IMR-90 (cell line): ENCODE measurements around the gene OR1K1. TPM values are rescaled to one million over a fixed set of nuclear protein-coding genes. Genes with fewer than 3 reads are reported as not detected.

Experiments used
- ATAC-seq: fragments of 200-7000 bp; cut with Tn5 transposase; 2 replicates; pipeline ENCODE4 v1.9.1; 2020; ENCODE audit warnings: low read depth, mild to moderate bottlenecking, moderate library complexity
- BruUV-seq: library from RNA; stranded (reverse); fragments of 400-500 nt; replicated peaks from 2 replicates; lab custom pipeline; 2021; lab: Mats Ljungman, UMichigan
- CTCF ChIA-PET: fragments of 300-600 bp; formaldehyde crosslinking; extraction: SDS; loops from one replicate; lab custom pipeline; 2021; ENCODE audit warnings: antibody characterized with exemption; lab: Yijun Ruan, JAX
- POLR2A ChIA-PET: fragments of 300-600 bp; sonication (Branson Sonifier 250); formaldehyde crosslinking; loops from one replicate; lab custom pipeline; 2022; ENCODE audit warnings: antibody characterized with exemption; ENCODE audit not compliant: unreplicated experiment; lab: Charles Lee
- DNase-seq: peaks from one replicate; pipeline ENCODE4 v3.0.0; 2013
- H2AFZ ChIP-seq: replicated peaks from 2 replicates; pipeline ENCODE3; 2013; ENCODE audit warnings: low read length, mild to moderate bottlenecking; ENCODE audit not compliant: poor library complexity
- H2AK5ac ChIP-seq: 2 replicates; pipeline ENCODE4 v1.6.1; 2013; ENCODE audit warnings: low read depth, low read length, inconsistent platforms
- H2AK9ac ChIP-seq: replicated peaks from 2 replicates; pipeline ENCODE3; 2013; ENCODE audit warnings: mild to moderate bottlenecking, low read depth, low read length, moderate library complexity; ENCODE audit not compliant: poor library complexity
- H2BK120ac ChIP-seq: 2 replicates; pipeline ENCODE4 v1.6.1; 2013; ENCODE audit warnings: low read depth, low read length, inconsistent platforms
- H2BK15ac ChIP-seq: 3 replicates; pipeline ENCODE4 v1.6.1; 2013; ENCODE audit warnings: low read depth, low read length, inconsistent platforms
- H2BK20ac ChIP-seq: 2 replicates; pipeline ENCODE4 v1.6.1; 2013; ENCODE audit warnings: low read depth, mild to moderate bottlenecking, inconsistent platforms, low read length, moderate library complexity
- H2BK5ac ChIP-seq: 2 replicates; pipeline ENCODE4 v1.6.1; 2013; ENCODE audit warnings: mild to moderate bottlenecking, low read depth, low read length, inconsistent platforms; ENCODE audit not compliant: poor library complexity, severe bottlenecking
- H3K14ac ChIP-seq: replicated peaks from 2 replicates; pipeline ENCODE4 v1.6.1; 2013; ENCODE audit warnings: low read depth, low read length, inconsistent platforms
- H3K18ac ChIP-seq: 2 replicates; pipeline ENCODE4 v1.6.1; 2013; ENCODE audit warnings: low read depth, low read length, control low read depth
- H3K23ac ChIP-seq: 2 replicates; pipeline ENCODE4 v1.6.1; 2013; ENCODE audit warnings: low read depth, low read length, inconsistent platforms
- H3K27ac ChIP-seq: 2 replicates; pipeline ENCODE4 v1.5.1; 2013; ENCODE audit warnings: mild to moderate bottlenecking, control low read depth, low read length; ENCODE audit not compliant: insufficient read depth
- H3K27me3 ChIP-seq: 2 replicates; pipeline ENCODE4 v1.6.1; 2013; ENCODE audit warnings: low read length; ENCODE audit not compliant: control insufficient read depth, insufficient read depth
- H3K36me3 ChIP-seq: 2 replicates; pipeline ENCODE4 v1.6.1; 2013; ENCODE audit warnings: low read length, mixed read lengths; ENCODE audit not compliant: control insufficient read depth, insufficient read depth
- H3K4ac ChIP-seq: 2 replicates; pipeline ENCODE4 v1.6.1; 2013; ENCODE audit warnings: low read depth, low read length, inconsistent platforms
- H3K4me1 ChIP-seq: 2 replicates; pipeline ENCODE4 v1.6.1; 2013; ENCODE audit warnings: low read length, mixed read lengths; ENCODE audit not compliant: control insufficient read depth, insufficient read depth
- H3K4me2 ChIP-seq: 2 replicates; pipeline ENCODE4 v1.6.1; 2013; ENCODE audit warnings: low read depth, mild to moderate bottlenecking, control low read depth, low read length, moderate library complexity
- H3K4me3 ChIP-seq: 2 replicates; pipeline ENCODE4 v1.5.1; 2013; ENCODE audit warnings: low read depth, mild to moderate bottlenecking, control low read depth, low read length, moderate library complexity; ENCODE audit not compliant: insufficient read depth
- H3K56ac ChIP-seq: 2 replicates; pipeline ENCODE4 v1.6.1; 2013; ENCODE audit warnings: low read length, inconsistent platforms; ENCODE audit not compliant: insufficient read depth; ENCODE audit errors: extremely low read depth
- H3K79me1 ChIP-seq, 2 experiments: 2 replicates each; pipeline ENCODE4 v1.6.1; 2013; ENCODE audit warnings: low read length in 2 of 2, inconsistent platforms in 1 of 2, low read depth in 1 of 2
- H3K9ac ChIP-seq: 2 replicates; pipeline ENCODE4 v1.6.1; 2013; ENCODE audit warnings: low read depth, low read length, control low read depth
- H3K9me1 ChIP-seq: 2 replicates; pipeline ENCODE4 v1.6.1; 2013; ENCODE audit warnings: low read length, inconsistent platforms; ENCODE audit not compliant: insufficient read depth
- H3K9me3 ChIP-seq: 2 replicates; pipeline ENCODE4 v1.6.1; 2013; ENCODE audit warnings: low read length; ENCODE audit not compliant: control insufficient read depth, insufficient read depth
- H4K20me1 ChIP-seq: 2 replicates; pipeline ENCODE4 v1.6.1; 2013; ENCODE audit warnings: low read length, inconsistent platforms; ENCODE audit not compliant: insufficient read depth
- H4K5ac ChIP-seq: 2 replicates; pipeline ENCODE4 v1.6.1; 2013; ENCODE audit warnings: mild to moderate bottlenecking, low read depth, low read length, control low read depth
- H4K8ac ChIP-seq, 2 experiments: 2 replicates each; pipeline ENCODE4 v1.6.1; 2013; ENCODE audit warnings: low read depth in 2 of 2, low read length in 2 of 2, control low read depth in 1 of 2, inconsistent platforms in 1 of 2
- H4K91ac ChIP-seq: 2 replicates; pipeline ENCODE4 v1.6.1; 2013; ENCODE audit warnings: low read depth, low read length, inconsistent platforms; ENCODE audit not compliant: insufficient read depth
- BHLHE40 ChIP-seq: fragments of 150-350 bp; IDR thresholded peaks from 2 replicates; pipeline ENCODE4 v1.6.1; 2016; ENCODE audit warnings: mild to moderate bottlenecking, low read depth, low read length
- CEBPB ChIP-seq: IDR thresholded peaks from 2 replicates; pipeline ENCODE4 v1.6.1; 2012; ENCODE audit warnings: low read depth, low read length, improper control_type of control experiment
- CHD1 ChIP-seq: IDR thresholded peaks from 2 replicates; pipeline ENCODE4 v1.6.1; 2012; ENCODE audit warnings: low read depth, low read length, improper control_type of control experiment
- FOS ChIP-seq: fragments of 150-350 bp; IDR thresholded peaks from 2 replicates; pipeline ENCODE4 v1.6.1; 2016; ENCODE audit warnings: low read depth, low read length
- MAFK ChIP-seq: IDR thresholded peaks from 2 replicates; pipeline ENCODE4 v1.6.1; 2012; ENCODE audit warnings: low read depth, low read length, improper control_type of control experiment
- MAZ ChIP-seq: IDR thresholded peaks from 2 replicates; pipeline ENCODE4 v1.6.1; 2012; ENCODE audit warnings: low read depth, mild to moderate bottlenecking, low read length, improper control_type of control experiment, moderate library complexity, borderline replicate concordance
- MXI1 ChIP-seq: IDR thresholded peaks from 2 replicates; pipeline ENCODE4 v1.6.1; 2012; ENCODE audit warnings: low read depth, mild to moderate bottlenecking, low read length, moderate library complexity, borderline replicate concordance
- NFE2L2 ChIP-seq: fragments of 150-350 bp; IDR thresholded peaks from 2 replicates; pipeline ENCODE4 v1.6.1; 2016; ENCODE audit warnings: low read depth, mild to moderate bottlenecking, low read length
- POLR2A ChIP-seq: IDR thresholded peaks from 2 replicates; pipeline ENCODE4 v1.6.1; 2012; ENCODE audit warnings: mild to moderate bottlenecking, low read depth, low read length
- RAD21 ChIP-seq: IDR thresholded peaks from 2 replicates; pipeline ENCODE4 v1.6.1; 2012; ENCODE audit warnings: low read length, improper control_type of control experiment
- RCOR1 ChIP-seq: IDR thresholded peaks from 2 replicates; pipeline ENCODE4 v1.6.1; 2012; ENCODE audit warnings: mild to moderate bottlenecking, low read length, improper control_type of control experiment; ENCODE audit not compliant: insufficient replicate concordance
- RFX5 ChIP-seq: IDR thresholded peaks from 2 replicates; pipeline ENCODE4 v1.8.0; 2012; ENCODE audit warnings: low read depth, mild to moderate bottlenecking, low read length, moderate library complexity
- SMC3 ChIP-seq: fragments of 150-350 bp; IDR thresholded peaks from 2 replicates; pipeline ENCODE4 v1.6.1; 2016; ENCODE audit warnings: low read depth, mild to moderate bottlenecking, antibody characterized with exemption, low read length, moderate library complexity
- WGBS, 2 experiments: methylation state at CpG; one replicate each; pipeline versions ENCODE4 v1.1.5 to v1.1.7; 2013; ENCODE audit warnings: missing lambda C conversion rate in 2 of 2; ENCODE audit not compliant: insufficient read length in 1 of 2; ENCODE audit errors: extremely low coverage in 2 of 2; 5-methylcytosine and 5-hydroxymethylcytosine counted together
- dilution Hi-C: fragments of 300-500 bp; cut with HindIII; formaldehyde crosslinking; loops from one replicate; pipeline ENCODE4 v1.14.3; 2018; ENCODE audit warnings: low sequenced_read_pairs; ENCODE audit not compliant: unreplicated experiment
- in situ Hi-C: fragments of 300-500 bp; cut with MboI; formaldehyde crosslinking; loops from 3 replicates; pipeline ENCODE4 v1.14.3; 2019; ENCODE audit warnings: low sequenced_read_pairs, inconsistent platforms, mixed read lengths
- intact Hi-C: fragments of 100-400 bp; cut with micrococcal nuclease; formaldehyde crosslinking; loops from 2 replicates; pipeline ENCODE4 v1.10.0; 2022
- polyA plus RNA-seq, 3 experiments: library from polyadenylated mRNA; depleted of rRNA; stranded (reverse); fragments of >200 nt; gene quantifications; 2 replicates each; pipeline ENCODE4 v1.2.3, GENCODE V29; 2012; ENCODE audit warnings: low replicate concordance in 1 of 3
- total RNA-seq: library from RNA; depleted of rRNA; stranded (reverse); fragments of >200 nt; gene quantifications from 2 replicates; pipeline ENCODE4 v1.2.3, GENCODE V29; 2012
- TF ChIP-seq, protein P1 (sequence below): fragments of 150-350 bp; IDR thresholded peaks from 2 replicates; pipeline ENCODE4 v1.6.1; 2017; ENCODE audit warnings: mild to moderate bottlenecking, antibody characterized with exemption, low read length, low read depth
- TF ChIP-seq, protein P2 (sequence below): fragments of 150-350 bp; IDR thresholded peaks from 2 replicates; pipeline ENCODE4 v1.6.1; 2016; ENCODE audit warnings: low read depth, mild to moderate bottlenecking, low read length, moderate library complexity, borderline replicate concordance
- TF ChIP-seq, protein P3 (sequence below): conservative IDR thresholded peaks from 2 replicates; pipeline ENCODE4 v1.5.1; 2012; ENCODE audit warnings: mild to moderate bottlenecking, low read depth, low read length, improper control_type of control experiment

OR1K1 gene
- total and polyA plus RNA-seq, 2 of the 4 experiments (the other 2 are of a cell fraction) = not detected

DNA sequence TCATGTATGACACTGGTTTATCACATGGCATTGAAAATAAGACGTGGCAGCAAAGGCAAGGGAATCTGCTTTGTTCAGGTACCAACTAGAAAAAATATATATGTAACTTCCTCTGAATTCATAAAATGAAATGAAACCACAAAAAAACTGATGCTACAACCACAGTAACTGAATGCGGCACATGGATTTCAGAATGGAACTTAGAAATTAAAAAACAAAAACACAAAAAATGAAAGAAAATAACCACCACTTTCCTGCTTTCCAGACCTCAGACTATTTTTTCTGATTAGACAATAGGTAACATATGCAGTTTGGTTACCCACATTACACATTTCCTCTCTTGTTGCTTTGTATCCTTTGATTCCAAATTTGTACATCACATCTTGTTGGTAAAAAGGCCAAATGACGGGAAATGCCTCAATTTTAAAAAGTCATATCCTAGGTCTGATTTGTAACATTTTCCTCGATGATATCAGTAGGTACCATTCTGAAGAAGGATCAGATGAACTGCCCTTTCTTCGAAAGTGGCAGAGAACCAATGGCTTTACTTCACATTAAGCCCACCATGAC, 46.5 kb downstream of the OR1K1 start:
- CTCF ChIA-PET = no interaction called here

More for the DNA sequence above, 46.5 kb downstream of the OR1K1 start:
- TF ChIP-seq POLR2A = no peak
- TF ChIP-seq CEBPB = no peak
- TF ChIP-seq, protein P1, sequence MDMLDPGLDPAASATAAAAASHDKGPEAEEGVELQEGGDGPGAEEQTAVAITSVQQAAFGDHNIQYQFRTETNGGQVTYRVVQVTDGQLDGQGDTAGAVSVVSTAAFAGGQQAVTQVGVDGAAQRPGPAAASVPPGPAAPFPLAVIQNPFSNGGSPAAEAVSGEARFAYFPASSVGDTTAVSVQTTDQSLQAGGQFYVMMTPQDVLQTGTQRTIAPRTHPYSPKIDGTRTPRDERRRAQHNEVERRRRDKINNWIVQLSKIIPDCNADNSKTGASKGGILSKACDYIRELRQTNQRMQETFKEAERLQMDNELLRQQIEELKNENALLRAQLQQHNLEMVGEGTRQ = no peak
- TF ChIP-seq FOS = no peak
- TF ChIP-seq MXI1 = no peak
- TF ChIP-seq BHLHE40 = no peak
- TF ChIP-seq CHD1 = no peak
- TF ChIP-seq, protein P2, sequence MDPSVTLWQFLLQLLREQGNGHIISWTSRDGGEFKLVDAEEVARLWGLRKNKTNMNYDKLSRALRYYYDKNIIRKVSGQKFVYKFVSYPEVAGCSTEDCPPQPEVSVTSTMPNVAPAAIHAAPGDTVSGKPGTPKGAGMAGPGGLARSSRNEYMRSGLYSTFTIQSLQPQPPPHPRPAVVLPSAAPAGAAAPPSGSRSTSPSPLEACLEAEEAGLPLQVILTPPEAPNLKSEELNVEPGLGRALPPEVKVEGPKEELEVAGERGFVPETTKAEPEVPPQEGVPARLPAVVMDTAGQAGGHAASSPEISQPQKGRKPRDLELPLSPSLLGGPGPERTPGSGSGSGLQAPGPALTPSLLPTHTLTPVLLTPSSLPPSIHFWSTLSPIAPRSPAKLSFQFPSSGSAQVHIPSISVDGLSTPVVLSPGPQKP = no peak
- TF ChIP-seq RAD21 = no peak
- TF ChIP-seq MAFK = no peak
- TF ChIP-seq RCOR1 = no peak
- no peak for TF ChIP-seq MAZ
- TF ChIP-seq, protein P3, sequence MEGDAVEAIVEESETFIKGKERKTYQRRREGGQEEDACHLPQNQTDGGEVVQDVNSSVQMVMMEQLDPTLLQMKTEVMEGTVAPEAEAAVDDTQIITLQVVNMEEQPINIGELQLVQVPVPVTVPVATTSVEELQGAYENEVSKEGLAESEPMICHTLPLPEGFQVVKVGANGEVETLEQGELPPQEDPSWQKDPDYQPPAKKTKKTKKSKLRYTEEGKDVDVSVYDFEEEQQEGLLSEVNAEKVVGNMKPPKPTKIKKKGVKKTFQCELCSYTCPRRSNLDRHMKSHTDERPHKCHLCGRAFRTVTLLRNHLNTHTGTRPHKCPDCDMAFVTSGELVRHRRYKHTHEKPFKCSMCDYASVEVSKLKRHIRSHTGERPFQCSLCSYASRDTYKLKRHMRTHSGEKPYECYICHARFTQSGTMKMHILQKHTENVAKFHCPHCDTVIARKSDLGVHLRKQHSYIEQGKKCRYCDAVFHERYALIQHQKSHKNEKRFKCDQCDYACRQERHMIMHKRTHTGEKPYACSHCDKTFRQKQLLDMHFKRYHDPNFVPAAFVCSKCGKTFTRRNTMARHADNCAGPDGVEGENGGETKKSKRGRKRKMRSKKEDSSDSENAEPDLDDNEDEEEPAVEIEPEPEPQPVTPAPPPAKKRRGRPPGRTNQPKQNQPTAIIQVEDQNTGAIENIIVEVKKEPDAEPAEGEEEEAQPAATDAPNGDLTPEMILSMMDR = no peak
- TF ChIP-seq RFX5 = no peak
- TF ChIP-seq SMC3 = no peak
- TF ChIP-seq NFE2L2 = no peak
- no peak overlapping the region for H3K14ac ChIP-seq
- no peak overlapping the region for H3K4me3 ChIP-seq
- no peak overlapping the region for H2BK5ac ChIP-seq
- intact Hi-C loops = loop anchor here (10.0 kb wide), 1 partner anchor 508 kb away; the partner anchor contains the start of gene CRB2
- no peaks in the 10 kb centered on the region; the same call in 1 of the 2 replicates for H3K9me1 ChIP-seq
- no peaks in the 10 kb centered on the region for H3K4me1 ChIP-seq
- ATAC-seq (no peak), DNase-seq (no peak)
- no peak overlapping the region for H4K91ac ChIP-seq
- H2AFZ ChIP-seq = no peak overlapping the region
- no peak overlapping the region for H3K56ac ChIP-seq
- H2BK120ac ChIP-seq = no peak overlapping the region
- BruUV-seq = no TSS peak
- no peak overlapping the region for H2AK9ac ChIP-seq
- no peak overlapping the region for H2AK5ac ChIP-seq
- H2BK20ac ChIP-seq = no peak overlapping the region
- no peak overlapping the region for H4K5ac ChIP-seq
- in situ Hi-C loops = loop anchor here (25.0 kb wide), 1 partner anchor 491 kb away; no protein-coding TSS in a partner anchor
- dilution Hi-C loops = no loop called here
- no CpG with 5 or more reads among the region's 5 CpGs for WGBS, 2 experiments
- no peak overlapping the region for H3K9ac ChIP-seq
- POLR2A ChIA-PET = no interaction called here
- no peak overlapping the region for H3K27ac ChIP-seq
- H3K36me3 ChIP-seq = peaks cover 16% of the 10 kb centered on the region
- no peak overlapping the region for H4K8ac ChIP-seq
- no peaks in the 10 kb centered on the region; a peak in 1 of 4 replicates for H3K79me1 ChIP-seq
- H3K18ac ChIP-seq = no peak overlapping the region
- H4K20me1 ChIP-seq = no peaks in the 10 kb centered on the region
- no peaks in the 10 kb centered on the region for H3K27me3 ChIP-seq
- no peaks in the 10 kb centered on the region for H3K9me3 ChIP-seq
- no peak overlapping the region for H3K4ac ChIP-seq
- H3K23ac ChIP-seq = no peak overlapping the region
- no peak overlapping the region for H2BK15ac ChIP-seq
- no peak overlapping the region for H3K4me2 ChIP-seq
